Inflammatory macrophage (primary cell): Measurements from ENCODE around the gene STXBP5.

Source experiments
- DNase-seq, 2 donors: peaks; one replicate each; pipeline ENCODE4 v3.0.0-alpha.2; 2020 to 2022

STXBP5 gene

GRCh38 chr6:147211831-147212230 is 7.6 kb downstream of the STXBP5 start:
- no peak for DNase-seq

- no peak for DNase-seq
Measured at GRCh38 chr6:147212622-147213021, 8.4 kb downstream of the STXBP5 start.

- no peak for DNase-seq
Measured at GRCh38 chr6:147213772-147214171, 9.6 kb downstream of the STXBP5 start.

- no peak for DNase-seq
Measured at GRCh38 chr6:147214248-147215227, 10.3 kb downstream of the STXBP5 start.

- DNase-seq: no peak
Measured at GRCh38 chr6:147216915-147217314, 12.7 kb downstream of the STXBP5 start.

GRCh38 chr6:147217840-147218404 is 13.7 kb downstream of the STXBP5 start:
- DNase-seq: no peak

- DNase-seq: no peak
Measured at GRCh38 chr6:147218797-147219196, 14.6 kb downstream of the STXBP5 start.

- DNase-seq: no peak
Measured at GRCh38 chr6:147219463-147219862, 15.2 kb downstream of the STXBP5 start.

- no peak for DNase-seq
Measured at GRCh38 chr6:147220345-147220744, 16.1 kb downstream of the STXBP5 start.

- no peak for DNase-seq
Measured at GRCh38 chr6:147221739-147222138, 17.5 kb downstream of the STXBP5 start.

- DNase-seq: peak in 1 of 2 donors; percentile 27
Measured at GRCh38 chr6:147222160-147222838, 18.1 kb downstream of the STXBP5 start.

- no peak for DNase-seq
Measured at GRCh38 chr6:147223736-147224135, 19.5 kb downstream of the STXBP5 start.

- no peak for DNase-seq
Measured at GRCh38 chr6:147226163-147226724, 22.0 kb downstream of the STXBP5 start.

GRCh38 chr6:147226877-147227276 is 22.7 kb downstream of the STXBP5 start:
- no peak for DNase-seq

- no peak for DNase-seq
Measured at GRCh38 chr6:147227770-147228320, 23.6 kb downstream of the STXBP5 start.

- no peak for DNase-seq
Measured at GRCh38 chr6:147231589-147231988, 27.4 kb downstream of the STXBP5 start.

GRCh38 chr6:147234685-147235084 is 30.5 kb downstream of the STXBP5 start:
- no peak for DNase-seq

- DNase-seq: no peak
Measured at GRCh38 chr6:147238164-147238563, 33.9 kb downstream of the STXBP5 start.

GRCh38 chr6:147238906-147239305 is 34.7 kb downstream of the STXBP5 start:
- DNase-seq: no peak

- DNase-seq: no peak
Measured at GRCh38 chr6:147244832-147245231, 40.6 kb downstream of the STXBP5 start.

- DNase-seq: no peak
Measured at GRCh38 chr6:147245693-147246092, 41.5 kb downstream of the STXBP5 start.

- no peak for DNase-seq
Measured at GRCh38 chr6:147246853-147247635, 42.8 kb downstream of the STXBP5 start.
